Right hindlimb (tissue), 1 donor: ENCODE results near the gene SMIM31.

Source experiments
- DNase-seq: peaks from one replicate; pipeline ENCODE4 v3.0.0-alpha.2; 2018

Gene SMIM31

DNA sequence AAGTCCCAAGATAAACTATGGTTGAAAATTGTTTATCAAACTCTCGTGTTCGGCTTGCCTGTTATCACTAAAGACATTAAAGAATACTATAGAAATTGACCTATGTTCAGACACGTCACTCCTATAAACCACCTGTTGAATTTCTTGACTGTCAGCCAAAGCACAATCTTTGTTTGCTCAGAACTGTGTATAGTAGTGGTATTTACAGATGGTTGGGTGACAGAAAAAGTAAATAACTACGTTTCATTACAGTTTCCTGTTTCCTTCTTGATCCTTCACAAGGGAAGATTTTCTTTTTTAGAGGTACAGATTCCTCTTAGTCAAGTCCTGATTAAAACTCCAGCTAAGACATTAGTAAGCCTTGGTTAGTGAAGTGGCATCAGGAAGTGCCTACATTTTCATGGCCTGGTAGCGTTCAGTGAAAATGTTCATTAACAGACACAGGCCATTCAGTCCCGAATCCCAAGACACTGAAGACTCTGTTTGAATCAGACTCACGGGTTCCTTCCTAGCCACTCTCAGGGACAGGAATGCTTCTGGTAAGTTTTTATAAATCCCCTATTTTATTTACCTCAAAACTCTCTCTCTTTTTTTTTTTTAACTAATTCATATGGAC is at the start of gene SMIM31:
TSS of gene SMIM31 (plus strand) at position 259 of the 616 bp plus-strand sequence. CDS start 16,313 bp downstream, outside the sequence.
- no peak for DNase-seq

- DNase-seq = no peak
These were observed 47.3 kb upstream of the SMIM31 start for GRCh38 chr4:164706675-164707074.

DNA sequence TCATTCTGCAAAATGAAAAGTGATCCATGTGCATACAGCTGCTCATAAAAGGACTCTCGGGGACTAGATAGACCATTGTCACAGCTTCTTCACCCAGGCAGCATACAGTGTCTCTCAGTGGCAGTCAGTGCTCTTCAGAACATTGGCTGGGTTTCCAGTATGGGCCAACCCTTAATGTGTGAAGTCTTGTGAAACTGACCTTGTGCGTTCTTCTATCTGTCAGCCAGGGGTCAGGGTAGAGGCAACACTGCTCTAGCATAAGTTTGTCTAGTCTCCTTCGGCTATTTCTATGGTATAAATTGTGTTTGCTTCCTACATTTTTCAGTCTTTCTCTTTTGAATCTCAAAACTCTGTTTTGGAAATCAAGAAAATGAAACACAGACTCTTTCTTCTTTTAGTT is 37.0 kb upstream of the SMIM31 start:
- no peak for DNase-seq

DNA sequence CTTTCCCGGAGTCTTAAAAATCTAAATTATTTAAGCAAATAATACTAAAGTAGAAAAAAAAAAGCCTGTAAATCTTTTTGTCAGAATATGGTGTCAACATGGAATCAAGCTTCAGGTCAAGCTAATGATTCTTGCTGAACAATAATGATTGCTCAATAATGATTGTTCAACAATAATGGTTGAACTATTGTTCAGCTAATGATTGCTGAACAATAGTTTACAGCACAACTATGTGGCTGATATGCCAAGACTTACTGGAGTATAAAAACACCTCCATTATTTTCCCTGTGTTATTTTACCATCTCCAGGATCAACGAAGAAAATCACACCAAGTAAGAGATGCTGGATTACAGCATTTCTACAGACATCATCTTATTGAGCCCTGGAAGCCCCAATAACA is 35.1 kb upstream of the SMIM31 start:
- no peak for DNase-seq

GRCh38 chr4:164725066-164725465 is 28.9 kb upstream of the SMIM31 start:
- no peak for DNase-seq

GRCh38 chr4:164730705-164731393 is 23.1 kb upstream of the SMIM31 start:
- no peak for DNase-seq

DNA sequence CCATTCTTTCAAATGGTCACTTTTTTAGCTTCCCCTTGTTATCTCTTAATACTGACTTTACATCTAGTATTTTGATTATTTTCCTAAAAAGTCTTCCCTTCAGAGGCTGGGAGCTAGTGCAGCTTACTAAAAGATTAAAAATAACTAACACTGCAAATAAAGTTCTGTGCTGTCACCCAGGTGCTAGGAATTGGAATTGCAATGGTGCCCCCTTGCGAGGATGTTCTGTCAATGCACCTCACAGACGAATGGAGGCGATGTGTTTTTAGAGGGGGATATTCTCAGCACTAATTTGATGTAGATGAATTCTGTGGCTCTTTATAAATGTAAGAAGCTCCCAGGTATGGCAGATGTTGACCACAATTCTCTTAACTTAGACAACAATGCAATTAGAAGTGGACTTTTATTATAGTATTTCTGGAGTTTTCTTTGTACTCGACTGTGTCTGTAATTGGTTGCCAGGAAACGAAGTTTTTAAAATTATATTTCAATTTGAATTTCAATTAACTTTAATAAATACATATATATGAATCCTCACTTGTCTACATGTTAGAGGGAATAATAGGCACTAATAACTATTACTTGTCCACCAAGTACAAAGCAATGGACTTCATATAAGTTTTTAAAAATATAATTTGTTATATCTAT is 22.0 kb upstream of the SMIM31 start:
- DNase-seq = peak; percentile 48

DNA sequence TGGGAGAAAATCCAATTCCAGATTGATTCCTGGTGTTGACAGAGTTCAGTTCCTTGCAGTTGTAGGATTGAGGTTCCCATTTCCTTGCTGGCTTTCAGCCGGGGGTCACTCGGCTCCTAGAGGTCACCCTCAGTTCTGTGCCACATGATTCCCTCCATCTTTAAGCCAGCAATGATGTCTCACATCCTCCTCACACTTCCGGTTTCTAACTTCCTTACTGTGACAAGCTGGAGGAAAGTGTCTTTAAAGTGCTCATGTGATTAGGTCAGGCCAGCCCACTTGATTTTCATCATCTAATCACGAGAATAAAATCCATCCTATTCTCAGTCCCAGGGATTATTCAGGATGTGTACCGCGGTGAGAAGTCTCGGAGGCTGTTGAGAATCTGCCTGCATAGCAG is 19.4 kb upstream of the SMIM31 start:
- DNase-seq = no peak

DNA sequence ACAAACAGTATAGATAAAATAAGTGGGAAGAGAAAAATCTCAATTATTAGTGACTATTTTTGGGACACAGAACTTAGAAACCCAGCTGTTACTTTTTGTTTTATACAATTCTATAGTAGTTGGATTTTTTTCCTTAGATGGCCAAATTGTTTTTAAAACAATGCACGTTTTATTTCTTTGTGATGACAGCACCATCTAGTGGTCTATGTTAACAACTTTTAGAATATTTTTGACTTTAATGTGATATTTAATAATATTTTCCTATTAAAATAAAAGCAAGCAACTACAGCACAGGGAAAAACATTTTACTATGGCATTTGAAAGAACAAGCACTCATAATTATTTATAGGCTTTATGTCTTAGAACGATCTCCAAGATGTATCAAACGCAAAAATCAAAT is 5.6 kb upstream of the SMIM31 start:
- no peak for DNase-seq

GRCh38 chr4:164755432-164755831 is 1.5 kb downstream of the SMIM31 start:
- DNase-seq = no peak

DNA sequence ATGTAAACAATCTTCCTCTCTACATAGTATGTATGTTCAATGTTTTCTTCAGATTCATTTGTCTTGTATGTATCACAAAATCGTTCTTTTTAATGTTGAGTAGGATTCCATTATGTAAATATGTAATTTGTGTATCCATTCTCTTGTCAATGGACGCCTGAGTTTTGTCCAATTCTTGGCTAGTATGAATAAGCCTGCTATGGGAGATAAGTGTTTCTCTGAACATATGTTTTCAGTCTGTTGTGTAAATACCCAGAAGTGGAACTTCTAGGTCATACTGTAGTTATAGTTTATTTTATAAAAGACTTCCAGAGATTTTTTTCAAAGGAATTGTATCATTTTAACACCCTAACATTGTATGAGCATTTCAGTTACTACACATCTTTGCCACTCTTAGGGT is 2.8 kb downstream of the SMIM31 start:
- no peak for DNase-seq

DNA sequence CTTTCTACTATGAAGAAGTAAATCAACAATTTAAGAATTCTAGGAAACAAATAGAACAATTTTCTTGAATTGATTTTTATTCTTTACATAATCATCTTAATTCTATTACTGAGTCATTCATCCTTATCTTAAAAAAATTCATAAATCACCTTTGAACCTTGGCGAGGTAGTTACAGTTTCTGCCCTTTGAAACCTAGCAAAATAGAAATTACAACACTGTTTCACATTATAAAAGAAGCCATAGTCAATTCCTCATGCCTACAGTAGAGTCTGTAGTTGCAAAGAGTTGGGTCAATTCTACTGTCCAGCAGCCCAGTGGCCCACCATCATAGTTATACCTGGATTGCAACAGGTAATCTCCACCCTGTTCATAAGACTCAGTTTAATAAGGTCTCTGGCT is 7.3 kb downstream of the SMIM31 start:
- DNase-seq = no peak

DNA sequence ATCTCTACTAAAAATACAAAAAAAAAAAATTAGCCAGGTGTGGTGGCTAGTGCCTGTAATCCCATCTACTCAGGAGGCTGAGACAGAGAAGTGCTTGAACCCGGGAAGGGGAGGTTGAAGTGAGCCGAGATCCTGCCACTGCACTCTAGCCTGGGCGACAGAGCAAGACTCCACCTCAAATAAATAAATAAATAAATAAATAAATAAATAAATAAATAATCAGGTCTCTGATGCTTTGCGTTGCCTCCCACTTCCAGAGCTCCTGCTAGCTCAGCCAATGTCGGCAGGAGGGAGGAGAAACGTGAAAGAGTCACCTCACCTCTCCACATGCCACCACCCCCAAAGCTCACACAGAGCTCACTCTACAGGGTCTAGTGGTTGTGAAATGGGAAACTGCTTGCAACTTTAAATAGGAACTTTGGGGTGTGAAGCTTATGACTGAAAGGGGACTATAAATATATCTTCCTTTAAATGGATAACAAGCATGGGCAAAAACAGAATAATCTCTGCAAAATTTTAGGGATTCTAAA is 7.9 kb downstream of the SMIM31 start:
- DNase-seq = no peak

DNA sequence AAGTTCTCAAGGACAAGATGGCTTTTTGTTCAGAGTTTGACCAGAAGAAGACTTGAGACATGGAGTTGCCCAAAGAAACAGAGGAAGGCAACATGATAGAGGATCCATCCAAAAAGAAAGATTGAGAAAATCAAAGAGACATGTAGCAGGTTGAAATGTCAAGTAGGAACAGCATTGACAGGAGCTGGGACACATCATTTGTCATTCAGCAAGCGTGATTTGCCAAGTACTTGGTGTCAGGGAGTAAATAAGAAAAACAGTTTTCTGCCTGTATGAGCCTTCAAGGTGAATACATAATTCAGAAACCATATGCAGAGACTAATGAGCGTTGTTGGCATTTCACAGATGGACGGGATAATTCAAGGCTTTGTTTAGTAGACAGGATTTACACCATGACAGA is 11.2 kb downstream of the SMIM31 start:
- no peak for DNase-seq

GRCh38 chr4:164765833-164766232 is 11.9 kb downstream of the SMIM31 start:
- no peak for DNase-seq

GRCh38 chr4:164768516-164768915 is 14.6 kb downstream of the SMIM31 start:
- no peak for DNase-seq

DNA sequence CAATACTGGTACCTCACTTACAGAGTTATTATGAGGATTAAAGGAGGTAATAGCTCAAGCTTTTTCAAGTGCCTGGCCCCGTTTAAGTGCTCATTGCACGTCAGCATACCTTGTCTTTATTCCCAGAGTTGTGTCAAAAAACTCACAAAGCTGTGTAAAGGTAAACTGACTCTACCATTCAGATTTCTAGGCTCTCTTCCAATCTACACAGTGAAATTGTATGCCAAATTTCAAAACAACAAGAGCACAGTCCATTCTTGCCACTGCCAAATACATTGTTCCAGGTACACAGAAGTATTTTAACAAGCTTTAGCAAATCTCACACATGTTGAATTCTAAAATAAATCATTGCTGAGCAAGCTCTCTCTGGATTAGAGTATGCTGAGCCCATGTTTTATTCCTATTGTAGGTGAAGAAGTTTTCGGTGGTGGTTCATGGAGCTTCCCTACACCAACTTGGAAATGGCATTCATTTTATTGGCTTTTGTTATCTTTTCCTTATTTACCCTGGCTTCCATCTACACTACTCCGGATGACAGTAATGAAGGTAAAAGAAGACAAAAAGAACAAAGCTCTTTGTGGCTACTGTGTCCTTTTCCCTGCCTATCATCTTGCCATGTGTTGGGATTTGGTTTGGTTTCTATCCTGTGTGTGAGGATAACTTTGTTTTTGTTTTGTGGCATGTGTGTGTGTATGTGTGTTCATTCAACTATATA is 16.2 kb downstream of the SMIM31 start:
- DNase-seq = no peak

DNA sequence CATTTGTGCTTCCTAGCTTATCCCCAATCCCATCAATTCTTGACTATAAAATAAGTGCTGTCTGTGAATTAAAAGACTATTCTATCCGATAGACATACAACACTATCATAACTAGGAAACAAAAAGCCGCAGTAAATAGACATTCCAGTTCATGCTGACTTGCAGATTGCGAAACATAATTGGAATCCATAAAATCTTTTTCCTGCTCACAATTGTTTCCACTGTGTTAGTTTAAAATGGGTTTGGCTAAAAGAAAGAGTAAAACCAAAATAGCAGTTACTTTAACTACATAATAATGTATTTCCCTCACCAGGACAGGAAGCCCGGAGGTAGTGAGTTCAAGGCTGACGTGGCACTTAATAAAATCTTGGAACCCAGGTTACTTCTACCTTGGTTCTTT is 17.2 kb downstream of the SMIM31 start:
- no peak for DNase-seq

GRCh38 chr4:164772076-164772475 is 18.1 kb downstream of the SMIM31 start:
- no peak for DNase-seq

GRCh38 chr4:164779080-164779479 is 25.1 kb downstream of the SMIM31 start:
- DNase-seq = peak; percentile 25

DNA sequence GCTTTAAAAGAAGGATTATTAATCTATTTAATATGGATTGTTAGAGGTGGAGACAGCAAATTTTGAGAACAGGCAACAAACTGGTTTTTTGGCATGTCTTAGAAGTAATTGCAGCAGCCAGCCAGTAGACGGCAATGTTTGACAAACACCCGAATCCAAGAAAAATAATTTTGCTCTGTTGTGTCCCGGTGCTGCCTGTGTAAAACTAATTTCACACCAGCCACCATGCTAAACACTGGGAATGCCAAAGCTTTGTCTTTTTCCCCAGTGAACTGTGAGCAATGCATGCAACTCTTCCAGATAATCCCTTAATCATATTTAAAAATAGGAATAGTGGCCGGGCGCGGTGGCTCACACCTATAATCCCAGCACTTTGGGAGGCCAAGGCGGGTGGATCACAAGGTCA is 25.9 kb downstream of the SMIM31 start:
- peak; percentile 50 for DNase-seq

DNA sequence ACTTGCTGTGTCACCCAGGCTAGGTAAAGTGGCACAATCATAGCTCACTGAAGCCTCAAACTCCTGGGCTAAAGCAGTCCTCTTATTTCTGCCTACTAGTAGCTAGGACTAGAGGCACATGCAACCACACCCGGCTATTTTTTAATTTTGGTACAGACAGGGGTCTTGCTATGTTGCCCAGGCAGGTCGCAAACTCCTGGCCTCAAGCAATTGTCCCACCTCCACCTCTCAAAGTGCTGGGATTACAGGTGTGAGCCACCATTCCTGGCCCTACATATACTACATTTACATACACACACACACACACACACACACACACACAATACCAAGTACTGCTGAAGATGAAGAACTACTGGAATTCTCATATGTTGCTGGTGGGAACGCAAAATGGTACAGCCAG is 26.9 kb downstream of the SMIM31 start:
- DNase-seq = no peak

- no peak for DNase-seq
These were observed 30.0 kb downstream of the SMIM31 start for GRCh38 chr4:164783976-164784375.
